ENCODE data around the gene ATAD2B. TPM values are rescaled to one million over a fixed set of nuclear protein-coding genes. Genes with fewer than 3 reads are reported as not detected.

Gene ATAD2B
- total and polyA plus RNA-seq, 2 of the 8 experiments (the other 6 are each of a cell fraction or from before 2014, with no cell fraction given): 3.4 to 16.1 TPM

DNA sequence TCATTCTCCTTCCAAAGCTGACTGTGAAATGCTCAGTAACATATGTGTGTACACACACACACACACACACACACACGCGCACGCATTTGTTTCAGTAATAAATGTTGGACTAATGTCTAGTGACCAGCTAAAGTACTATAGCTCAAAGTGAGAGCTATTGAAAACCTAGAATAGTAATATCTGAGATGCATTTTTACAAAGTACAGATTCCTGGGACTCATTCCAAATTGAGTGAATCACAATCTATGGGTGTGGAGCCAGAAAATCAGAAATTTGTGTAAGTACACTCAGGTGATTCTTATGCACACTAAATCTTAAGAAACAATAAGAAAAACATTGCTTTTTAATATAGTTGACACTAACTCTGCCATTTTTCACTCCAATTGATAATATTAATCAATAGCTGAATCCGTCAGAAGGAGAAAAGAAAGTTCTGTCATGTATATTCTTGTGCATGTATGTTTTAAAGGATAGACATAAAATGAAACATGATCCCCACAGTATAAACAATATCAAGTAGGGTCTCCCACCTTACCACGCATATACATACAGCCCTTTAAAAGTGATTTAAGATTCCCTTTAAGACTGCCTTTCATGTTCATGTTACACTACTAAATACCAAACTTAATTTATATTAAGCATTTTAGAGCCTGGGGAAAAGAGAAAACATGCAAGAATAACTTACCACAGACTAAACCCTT, 123.5 kb downstream of the ATAD2B start:
- H3K56ac ChIP-seq (replicated peaks; ENCODE audit: insufficient read length, low read depth, low read length): no peak overlapping the region
- H3K14ac ChIP-seq (ENCODE audit: insufficient read length): no peak overlapping the region
- CTCF ChIA-PET (ENCODE audit: partially characterized antibody): interaction anchor here (0.6 to 2.2 kb wide), 15 partner anchors 8 to 359 kb away, joined by 3 to 11 read pairs (median 5); partner anchors contain the start of gene SF3B6
- H2AK5ac ChIP-seq (ENCODE audit: low read depth, low read length): no peak overlapping the region
- H3K79me1 ChIP-seq (ENCODE audit: low read depth, low read length): no peaks in the 10 kb centered on the region
- H2BK120ac ChIP-seq (replicated peaks; ENCODE audit: low read depth, low read length): no peak overlapping the region
- H4K91ac ChIP-seq (replicated peaks; ENCODE audit: insufficient read length, low read length): no peak overlapping the region
- no peak overlapping the region for H2BK15ac ChIP-seq (ENCODE audit: low read length)
- no peaks in the 10 kb centered on the region for H3K27me3 ChIP-seq (replicated peaks in 1 of 4; ENCODE audit: control insufficient read depth in 3 of 4, extremely low read depth in 1 of 4, insufficient read depth in 3 of 4, low read length in 3 of 4)
- no peak overlapping the region for H3K4me2 ChIP-seq (ENCODE audit: insufficient read depth in 1 of 2, low read depth in 2 of 2, low read length in 2 of 2)
- WGBS, 2 experiments (ENCODE audit: extremely low coverage in 1 of 2, insufficient coverage in 1 of 2, insufficient read length in 1 of 2, insufficient replicate concordance in 2 of 2, low coverage in 1 of 2, low lambda C conversion rate in 2 of 2, missing lambda C conversion rate in 1 of 2): 92% methylated on average over 5 of the region's 5 CpGs; no CpG with 5 or more reads in 1 of the 2 experiments
- no peak overlapping the region for H2BK5ac ChIP-seq (ENCODE audit: low read depth, low read length)
- no peaks in the 10 kb centered on the region for H3K79me2 ChIP-seq (ENCODE audit: control insufficient read depth in 1 of 2, insufficient read depth in 2 of 2, low read length in 2 of 2)
- no peak for FAIRE-seq
- H3K27ac ChIP-seq (ENCODE audit: low read depth, low read length): no peak overlapping the region
- H3K4me1 ChIP-seq (replicated peaks in 1 of 4; ENCODE audit: control insufficient read depth in 3 of 4, insufficient read depth in 4 of 4, low read length in 3 of 4): no peaks in the 10 kb centered on the region
- no peak overlapping the region for H3K18ac ChIP-seq (ENCODE audit: extremely low read depth, low read length)
- H4K5ac ChIP-seq (ENCODE audit: insufficient read length, low read depth, low read length): no peak overlapping the region
- no peak overlapping the region for H3K9ac ChIP-seq (replicated peaks in 1 of 4; ENCODE audit: extremely low read depth in 1 of 4, low read depth in 3 of 4, low read length in 3 of 4)
- no peak overlapping the region for H3K4me3 ChIP-seq (ENCODE audit: extremely low read depth in 1 of 4, insufficient read depth in 2 of 4, low read depth in 3 of 4, low read length in 4 of 4)
- no peak overlapping the region for H2AFZ ChIP-seq (ENCODE audit: low read length)
- H4K20me1 ChIP-seq (replicated peaks in 1 of 2; ENCODE audit: control insufficient read depth in 1 of 2, insufficient read depth in 2 of 2, low read length in 2 of 2): no peaks in the 10 kb centered on the region
- H3K9me3 ChIP-seq (ENCODE audit: insufficient read depth in 2 of 2, low read depth in 1 of 2, low read length in 1 of 2): no peaks in the 10 kb centered on the region
- no peak overlapping the region for H2BK20ac ChIP-seq (ENCODE audit: low read length)
- no peak overlapping the region for H4K8ac ChIP-seq (ENCODE audit: extremely low read depth, insufficient read depth, low read length)
- H2BK12ac ChIP-seq (ENCODE audit: low read depth, low read length): no peak overlapping the region
- H3K23me2 ChIP-seq (ENCODE audit: low read depth, low read length): no peaks in the 10 kb centered on the region
- POLR2A ChIA-PET (ENCODE audit: partially characterized antibody): interaction anchor here (0.6 to 1.0 kb wide), 2 partner anchors 273 to 287 kb away, joined by 3 to 4 read pairs; no protein-coding TSS in a partner anchor
- H3K23ac ChIP-seq (ENCODE audit: insufficient read length): no peak overlapping the region
- H3K4ac ChIP-seq (replicated peaks; ENCODE audit: insufficient read length, low read depth, low read length): no peak overlapping the region
- H3K36me3 ChIP-seq (ENCODE audit: control insufficient read depth in 2 of 4, insufficient read depth in 4 of 4, low read length in 3 of 4): no peaks in the 10 kb centered on the region; a peak in 1 of 8 replicates
- DNase-seq (ENCODE audit: low read depth in 1 of 2, low spot score in 2 of 2): no peak
- TF ChIP-seq SRF (IDR thresholded peaks at IDR 0.05; ENCODE audit: low read depth, low read length) (no peak), CBX8 (IDR thresholded peaks at IDR 0.05; ENCODE audit: borderline replicate concordance, low read depth, low read length) (no peak), USF2 (IDR thresholded peaks at IDR 0.05; ENCODE audit: low read length) (no peak), CHD1 (IDR thresholded peaks at IDR 0.05; ENCODE audit: low read depth, low read length) (no peak), NANOG (IDR thresholded peaks at IDR 0.05; ENCODE audit: insufficient read depth, low read depth, low read length, poor library complexity, severe bottlenecking) (no peak), ZNF274 (IDR thresholded peaks at IDR 0.05; ENCODE audit: borderline replicate concordance, extremely low read depth, low read length) (no peak), POLR2AphosphoS5 (IDR thresholded peaks at IDR 0.05; ENCODE audit: low read depth, low read length) (no peak), EGR1 (IDR thresholded peaks at IDR 0.05; ENCODE audit: borderline replicate concordance, low read depth, low read length) (no peak), EZH2 (IDR thresholded peaks at IDR 0.05; ENCODE audit: low read depth, low read length, severe bottlenecking) (no peak), CEBPB (IDR thresholded peaks at IDR 0.05; ENCODE audit: low read depth, low read length) (no peak), RAD21 (IDR thresholded peaks at IDR 0.05 in 1 of 2, conservative IDR thresholded peaks at IDR 0.05 in 1 of 2; ENCODE audit: low read depth in 2 of 2, low read length in 2 of 2) (no peak), RBBP5 (IDR thresholded peaks at IDR 0.05; ENCODE audit: borderline replicate concordance, low read depth, low read length) (no peak)

Data from H1 (cell line).